Esophagus mucosa (tissue), 1 donor: Measurements from ENCODE around the gene PRKD1. TPM values are rescaled to one million over a fixed set of nuclear protein-coding genes. Genes with fewer than 3 reads are reported as not detected.

Source experiments
- ATAC-seq: fragments of 200-7000 bp; cut with Tn5 transposase; one replicate; pipeline ENCODE4 v1.9.1; 2020
- total RNA-seq: library from RNA; stranded (reverse); gene quantifications from one replicate; pipeline ENCODE4 v1.2.4, GENCODE V29; 2023
- donor health status: DM: yes; HTN: yes; CAD: no.

Gene PRKD1
- total RNA-seq, 1 donor from 2014 or later = 0.56 TPM

DNA sequence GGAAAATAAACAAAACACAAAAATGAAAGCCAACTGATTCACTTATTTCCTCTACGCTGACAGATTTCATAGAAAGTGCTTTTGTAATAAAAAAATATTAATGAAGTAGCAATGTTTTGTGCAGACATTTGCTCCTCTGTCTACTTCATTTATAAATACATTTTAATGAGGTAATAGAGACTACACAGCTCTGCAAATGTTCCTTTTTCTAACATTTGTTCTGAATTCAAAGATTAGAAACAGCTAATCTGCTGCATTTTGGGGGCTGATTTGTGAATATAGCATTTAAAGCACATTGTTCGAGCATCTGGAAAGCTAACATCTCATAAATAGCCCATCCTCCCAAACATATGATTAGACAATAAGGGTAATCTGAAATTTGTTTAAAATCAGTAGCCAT, 97.8 kb downstream of the PRKD1 start:
- no peak for ATAC-seq

DNA sequence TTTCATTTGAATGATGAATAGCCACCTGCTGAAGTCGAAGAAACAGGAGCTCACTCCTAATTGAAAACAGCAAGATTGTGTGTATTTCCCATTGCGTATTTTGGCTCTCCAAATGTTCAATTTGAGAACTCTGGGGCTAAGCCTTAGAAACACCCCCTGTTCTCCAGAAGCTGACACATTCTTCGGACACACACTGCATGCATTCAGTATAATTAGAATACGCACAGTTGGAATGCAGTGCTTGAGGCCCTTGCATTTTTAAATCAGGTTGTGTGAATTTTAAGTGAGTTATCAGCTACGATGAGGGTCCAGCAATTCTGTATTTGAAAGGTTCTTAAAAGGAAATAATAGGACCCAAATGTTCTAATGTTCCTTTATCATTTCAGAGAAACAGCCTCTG, 103.8 kb downstream of the PRKD1 start:
- ATAC-seq = no peak

DNA sequence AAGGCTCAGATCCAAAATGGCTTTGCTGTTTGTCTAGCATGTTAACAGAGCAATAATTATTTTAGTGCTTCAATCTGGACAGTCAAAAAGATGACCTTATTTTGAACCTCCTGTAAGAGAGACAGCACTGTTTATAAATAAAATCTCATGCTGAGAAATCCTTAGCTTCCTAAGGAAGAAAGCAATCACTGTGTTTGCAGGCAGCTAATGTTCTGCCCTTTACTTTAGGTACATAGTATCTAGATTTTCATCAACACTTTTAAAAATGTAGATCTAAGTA, 105.3 kb downstream of the PRKD1 start:
- ATAC-seq = no peak

DNA sequence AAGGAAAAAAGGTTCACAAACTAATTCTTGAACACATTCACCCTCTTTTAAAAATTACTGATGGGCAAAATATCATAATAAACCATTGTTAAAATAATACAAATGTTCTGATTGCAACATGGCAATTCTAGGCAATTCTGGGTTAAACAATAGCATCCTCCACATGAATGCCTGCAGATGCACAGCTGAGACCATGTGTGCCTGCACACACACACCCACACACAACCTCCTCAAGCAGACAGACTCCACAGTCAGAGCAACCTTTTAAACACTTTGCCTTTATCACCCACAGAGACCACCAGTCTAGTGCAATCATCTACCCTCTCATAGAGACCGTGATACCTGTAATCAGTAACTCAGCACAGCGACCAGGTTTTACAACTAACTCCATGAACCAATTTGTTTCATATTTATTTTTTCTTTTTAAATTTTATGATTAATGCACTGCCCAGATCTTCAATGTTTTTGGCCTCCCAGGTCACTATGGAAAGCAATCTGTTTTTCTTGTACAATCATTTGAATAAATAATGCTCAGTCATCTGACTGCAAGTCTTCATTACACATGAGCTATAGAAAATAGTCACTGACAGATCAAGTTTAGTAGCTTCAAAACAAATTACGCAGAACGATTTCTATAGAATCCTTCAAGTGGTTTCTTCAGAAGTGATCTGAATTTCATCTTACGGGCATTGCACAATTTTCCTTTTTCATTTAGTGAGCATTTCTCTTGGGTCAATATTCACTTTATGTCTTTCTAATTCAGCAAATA, 105.8 kb downstream of the PRKD1 start:
- ATAC-seq = no peak

DNA sequence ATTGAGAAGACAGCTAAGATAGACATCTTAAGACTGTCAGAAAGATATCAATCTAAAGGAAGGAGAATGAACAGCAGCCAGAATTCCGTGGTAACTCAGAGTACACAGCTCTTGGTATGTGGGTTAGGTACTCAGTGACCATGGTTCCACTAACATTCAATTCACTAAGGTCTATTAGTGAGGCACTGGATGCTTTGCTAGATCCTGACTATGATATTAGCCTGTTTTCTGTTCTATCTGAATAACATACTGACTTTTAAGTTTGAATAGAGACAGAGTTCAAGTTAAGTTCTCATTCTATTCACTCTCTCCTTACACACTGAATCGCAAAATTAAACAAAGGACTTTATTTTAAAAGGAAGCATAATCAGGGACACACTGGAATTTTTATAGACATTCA, 106.4 kb downstream of the PRKD1 start:
- ATAC-seq = no peak

DNA sequence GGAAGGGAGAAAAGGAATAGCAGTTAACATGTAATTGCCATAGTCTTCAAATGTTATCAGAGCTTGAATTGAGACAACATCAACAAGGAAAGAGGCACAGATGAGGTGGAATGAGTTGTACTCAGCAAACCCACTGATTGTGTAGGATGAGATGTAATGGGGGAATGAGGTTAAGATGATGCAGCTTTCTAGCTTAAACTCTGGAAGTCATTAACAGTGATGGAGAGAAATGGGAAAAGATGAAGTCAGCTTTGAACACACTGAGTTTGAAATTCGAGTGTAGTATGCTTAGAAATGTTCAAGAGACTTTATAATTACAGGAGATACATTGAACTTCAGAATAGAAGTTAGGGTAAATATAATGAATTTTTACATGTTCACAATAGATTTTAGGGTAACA, 106.9 kb downstream of the PRKD1 start:
- ATAC-seq = no peak

DNA sequence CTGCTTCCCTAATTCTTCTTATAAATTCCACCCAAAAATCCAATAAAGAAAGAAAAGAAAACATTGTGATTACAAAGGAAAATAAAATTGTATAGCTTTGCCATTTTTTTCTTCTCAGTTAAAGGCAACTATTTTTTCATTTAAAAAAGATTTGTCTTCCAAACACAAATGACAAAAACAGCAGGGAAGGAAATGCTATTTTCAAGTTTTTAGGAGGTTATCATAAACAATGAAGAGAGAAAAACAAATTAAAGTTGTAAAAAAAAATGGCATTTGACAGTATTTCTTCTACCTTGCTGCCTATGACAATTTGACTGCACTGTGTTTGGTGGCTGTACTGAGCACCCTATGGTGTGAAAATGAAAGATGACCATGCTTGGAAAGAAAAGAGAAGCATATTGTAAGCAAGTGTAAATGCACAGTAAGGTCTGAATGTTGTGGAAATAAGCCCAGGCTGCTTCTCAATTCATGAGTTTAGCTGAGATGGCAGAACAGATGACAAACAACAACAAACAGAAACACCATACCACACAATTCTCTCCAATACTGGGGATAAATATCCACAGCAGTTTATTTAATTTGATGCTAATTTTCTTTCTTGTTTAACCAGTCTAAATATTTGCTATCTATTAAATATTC, 109.8 kb downstream of the PRKD1 start:
- ATAC-seq = no peak

DNA sequence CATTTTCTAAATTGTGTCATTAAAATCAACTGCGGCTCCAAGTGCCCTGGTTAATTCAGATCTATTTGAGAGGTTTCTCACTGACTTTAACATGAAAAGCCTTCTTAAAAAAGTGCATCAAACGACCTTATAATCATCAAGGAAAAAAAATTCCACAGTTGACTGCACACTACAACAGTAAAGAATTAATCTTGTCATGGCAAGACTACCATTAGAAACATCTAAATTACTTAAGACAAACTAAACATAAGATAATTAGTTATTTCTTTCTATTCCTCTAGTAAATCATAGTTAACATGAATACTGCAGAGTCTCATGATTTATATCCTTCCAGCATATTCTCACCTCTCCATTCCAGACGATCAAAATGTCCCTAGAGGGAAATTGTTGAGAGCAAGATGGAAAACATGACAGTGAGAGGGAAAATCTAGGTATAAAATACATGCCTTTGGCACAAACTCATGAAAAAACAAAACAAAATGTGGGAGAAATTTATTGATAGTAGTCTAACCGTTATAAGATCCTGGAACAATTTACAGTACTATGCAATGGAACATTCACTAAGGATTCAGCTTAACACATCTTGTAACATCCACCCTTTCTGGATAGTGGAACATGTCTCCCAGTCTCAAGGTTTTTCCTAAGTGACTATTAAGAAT, 112.5 kb downstream of the PRKD1 start:
- no peak for ATAC-seq

DNA sequence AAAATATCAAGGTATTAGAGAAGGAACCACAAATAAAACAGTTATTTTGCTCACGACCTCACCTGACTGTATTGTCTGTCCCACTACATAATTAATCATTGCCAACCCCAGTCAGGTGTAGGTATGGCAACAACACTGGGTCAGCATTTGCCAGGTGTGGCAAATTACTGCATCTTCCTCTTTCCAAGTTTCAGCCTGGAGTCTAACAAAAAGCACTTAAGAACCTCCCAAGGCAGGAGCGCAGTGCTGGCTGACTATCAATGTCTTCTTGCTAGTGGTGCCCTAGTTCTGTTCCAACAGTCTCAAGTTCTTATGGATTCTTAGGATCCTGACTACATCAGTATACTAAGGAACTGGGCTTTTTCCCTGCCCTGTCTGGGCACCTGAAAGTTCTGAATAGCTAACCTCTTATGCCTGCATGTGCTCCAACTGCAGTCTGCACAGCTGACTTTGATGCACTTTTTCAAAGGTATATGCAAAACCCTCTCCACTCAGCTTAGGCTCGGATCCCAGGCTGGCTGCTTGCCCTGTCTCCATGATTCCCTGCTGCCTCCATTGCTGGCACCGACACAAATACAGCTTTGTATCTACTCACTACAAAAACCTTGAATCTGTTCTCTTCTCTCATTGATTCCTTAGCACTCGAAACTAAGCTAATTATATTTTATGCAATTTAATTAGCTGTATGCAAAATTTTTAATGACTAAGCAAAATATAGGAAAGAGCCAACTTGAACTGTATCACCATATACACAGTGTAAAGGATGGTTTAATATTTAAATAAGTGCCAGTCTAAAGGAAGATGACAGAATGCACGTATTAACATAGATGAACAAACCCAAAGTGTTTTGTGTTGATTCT, 113.3 kb downstream of the PRKD1 start:
- ATAC-seq = no peak

DNA sequence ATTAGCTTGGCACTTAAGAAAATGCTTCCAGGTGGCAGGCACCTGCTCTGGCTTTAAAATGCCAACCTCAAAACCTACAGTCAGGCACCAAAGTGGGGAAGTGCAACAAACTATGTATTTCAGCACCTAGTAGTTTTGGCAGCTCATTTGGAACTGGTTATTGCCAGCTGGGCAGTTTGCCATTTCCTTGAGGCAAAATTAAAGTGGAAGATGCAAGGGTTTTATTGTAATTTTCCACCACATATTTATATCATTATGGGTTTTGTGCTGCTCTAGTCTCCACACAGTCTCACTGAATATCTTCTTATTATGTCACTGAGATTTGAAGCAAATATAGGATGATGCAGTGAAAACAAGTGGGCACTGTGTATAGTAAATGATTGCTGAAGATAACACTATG, 117.0 kb downstream of the PRKD1 start:
- ATAC-seq = no peak

DNA sequence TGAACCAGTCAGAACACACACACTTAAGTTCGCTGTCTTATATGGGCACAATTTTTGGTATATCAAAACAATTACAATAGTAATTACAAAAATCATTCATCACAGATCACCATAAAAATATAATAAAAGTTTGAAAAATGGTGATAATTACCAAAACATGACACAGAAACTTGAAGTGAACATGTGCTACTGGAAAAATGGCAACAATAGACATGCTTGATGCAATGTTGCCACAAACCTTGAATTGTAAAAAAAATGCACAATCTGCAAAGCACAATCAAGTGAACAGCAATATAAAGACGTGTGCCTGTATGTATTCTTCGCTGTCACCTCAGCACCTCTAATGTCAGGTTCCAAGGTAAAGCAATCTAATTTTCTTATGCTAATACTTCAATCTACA, 117.6 kb downstream of the PRKD1 start:
- ATAC-seq = no peak

DNA sequence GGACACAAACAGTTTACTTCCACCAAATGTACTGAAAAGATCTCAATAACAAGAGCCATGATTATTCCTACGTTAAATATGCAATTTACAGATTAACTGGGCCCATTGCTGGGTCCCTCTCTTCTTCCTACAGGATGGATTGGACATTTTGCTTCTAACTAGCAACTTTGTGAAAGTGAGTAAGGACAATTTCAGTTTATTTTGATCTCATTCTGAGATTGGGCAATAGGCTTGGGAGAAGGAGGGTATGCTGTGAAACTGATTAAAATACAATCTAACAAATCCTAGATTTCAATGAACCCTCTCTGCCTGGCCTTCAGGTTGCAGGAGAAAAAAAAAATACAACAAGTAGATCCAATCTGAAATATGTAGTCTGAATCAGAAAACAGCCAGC, 121.5 kb downstream of the PRKD1 start:
- no peak for ATAC-seq

DNA sequence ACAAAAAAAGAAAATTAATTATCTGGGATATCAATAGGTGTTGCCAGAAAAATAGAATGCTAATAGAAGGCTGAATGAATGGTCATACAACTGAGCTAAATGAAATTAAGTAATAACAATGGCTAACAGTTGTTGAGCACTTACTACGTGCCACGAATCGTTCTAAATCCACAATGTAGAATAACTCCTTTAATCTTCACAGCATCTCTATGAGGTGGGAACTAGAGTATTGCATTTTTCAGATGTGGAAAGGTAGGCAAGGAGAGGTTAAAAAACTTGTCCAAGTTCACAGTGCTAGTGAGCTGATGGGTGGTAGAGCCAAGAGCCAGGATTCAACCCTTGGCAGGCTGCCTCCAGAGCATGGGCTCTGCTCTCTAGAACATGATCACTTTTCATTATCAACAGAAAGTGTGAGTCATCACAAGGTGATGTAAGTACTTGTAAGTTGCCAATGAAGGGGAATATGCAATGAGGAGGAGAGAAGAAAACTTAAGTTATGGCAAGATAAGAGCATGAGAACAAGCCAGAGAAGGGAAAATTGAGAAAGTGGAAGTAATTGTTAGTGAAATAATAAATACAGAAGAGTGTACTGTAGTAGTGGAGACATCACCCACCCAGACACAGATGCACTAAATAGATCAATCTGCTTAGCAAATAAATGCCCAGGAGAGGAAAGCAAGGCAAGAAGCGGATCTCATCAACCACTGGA, 122.1 kb downstream of the PRKD1 start:
- ATAC-seq = no peak

DNA sequence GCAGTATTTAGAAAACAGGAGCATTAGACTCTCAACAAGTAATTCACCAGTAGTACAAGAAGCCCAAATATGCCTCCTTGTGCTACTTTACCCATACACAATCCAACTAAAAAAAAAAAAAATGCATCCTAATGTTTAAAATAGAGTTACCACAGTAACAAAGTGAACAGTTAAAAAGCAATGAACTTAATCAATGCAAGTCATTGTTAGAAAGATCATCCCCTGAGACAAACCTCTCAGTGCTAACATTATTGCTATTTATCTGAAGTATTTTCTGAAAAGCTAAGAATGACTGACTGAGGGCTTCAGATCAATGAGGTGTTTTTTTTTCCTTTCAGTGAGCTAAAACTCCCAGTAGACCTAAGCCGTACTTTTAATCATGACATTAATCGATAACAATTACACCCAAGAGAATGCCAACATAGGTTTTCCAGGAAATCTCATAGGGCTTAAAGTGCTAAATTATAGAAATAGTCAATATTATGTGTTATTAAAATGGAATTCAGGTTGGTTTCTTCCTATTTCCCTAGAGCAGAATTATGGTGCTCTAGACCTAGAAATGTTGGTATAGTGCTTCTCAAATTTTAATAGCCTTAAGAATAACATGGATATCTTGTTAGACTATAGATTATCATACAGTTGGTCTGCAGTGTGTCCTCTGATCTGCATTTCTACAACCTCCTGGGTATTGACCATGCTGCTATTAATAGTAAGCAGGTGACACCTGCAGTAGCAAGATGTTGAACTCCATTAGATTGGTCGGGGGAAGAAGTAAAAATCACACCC, 123.0 kb downstream of the PRKD1 start:
- no peak for ATAC-seq

DNA sequence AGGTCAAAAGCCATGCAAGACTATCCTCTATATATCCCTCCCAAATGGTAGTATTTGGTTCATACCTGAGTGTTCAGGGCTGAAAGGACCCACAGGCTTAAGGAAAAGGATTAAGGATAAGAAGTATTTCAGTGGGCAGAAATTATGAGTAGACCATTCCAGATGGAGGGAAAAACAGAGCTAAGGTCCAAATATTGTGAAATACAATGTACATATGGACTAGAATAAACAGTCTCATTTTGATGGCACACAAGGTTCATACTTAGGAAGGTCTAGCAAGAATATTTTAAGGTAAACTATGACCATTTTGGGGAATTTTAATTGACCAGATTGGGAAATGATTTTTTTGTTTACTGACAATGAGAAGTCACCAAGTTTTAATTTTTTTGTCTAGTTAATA, 124.6 kb downstream of the PRKD1 start:
- ATAC-seq = no peak

DNA sequence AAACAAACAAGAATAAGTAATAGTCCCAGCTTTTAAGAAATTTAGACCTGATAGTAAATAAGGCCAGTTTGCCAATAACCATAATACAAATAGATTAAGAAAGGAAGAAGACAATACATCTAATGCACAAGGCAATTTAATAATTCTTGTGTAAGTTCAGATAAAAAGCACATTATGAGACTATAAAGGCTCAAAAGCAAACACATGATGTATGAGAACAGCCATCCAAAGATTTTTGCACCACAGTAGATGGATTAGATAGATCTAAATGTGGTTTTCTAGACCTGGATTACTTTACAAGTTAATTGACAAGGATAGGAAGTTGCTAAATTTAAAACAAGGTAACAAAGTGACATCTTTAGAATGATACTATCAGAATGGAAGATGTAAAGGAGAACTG, 125.4 kb downstream of the PRKD1 start:
- ATAC-seq = no peak

DNA sequence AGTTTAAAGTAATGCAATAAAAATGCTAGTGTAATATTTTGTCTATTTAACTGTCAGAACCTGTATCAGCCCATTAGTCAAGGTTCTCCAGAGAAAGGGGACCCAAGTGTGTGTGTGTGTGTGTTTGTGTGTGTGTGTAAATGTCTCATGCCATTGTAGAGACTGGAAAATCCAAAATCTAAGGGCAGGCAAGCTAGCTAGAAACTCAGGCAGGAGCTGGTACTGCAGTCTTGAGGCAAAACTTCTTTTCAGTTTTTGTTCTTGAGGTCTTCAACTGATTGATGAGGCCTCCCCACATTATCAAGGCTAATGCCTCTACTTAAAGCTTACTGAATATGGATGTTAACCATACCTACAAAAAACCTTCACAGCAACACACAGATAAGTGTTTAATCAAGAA, 126.7 kb downstream of the PRKD1 start:
- ATAC-seq = no peak

DNA sequence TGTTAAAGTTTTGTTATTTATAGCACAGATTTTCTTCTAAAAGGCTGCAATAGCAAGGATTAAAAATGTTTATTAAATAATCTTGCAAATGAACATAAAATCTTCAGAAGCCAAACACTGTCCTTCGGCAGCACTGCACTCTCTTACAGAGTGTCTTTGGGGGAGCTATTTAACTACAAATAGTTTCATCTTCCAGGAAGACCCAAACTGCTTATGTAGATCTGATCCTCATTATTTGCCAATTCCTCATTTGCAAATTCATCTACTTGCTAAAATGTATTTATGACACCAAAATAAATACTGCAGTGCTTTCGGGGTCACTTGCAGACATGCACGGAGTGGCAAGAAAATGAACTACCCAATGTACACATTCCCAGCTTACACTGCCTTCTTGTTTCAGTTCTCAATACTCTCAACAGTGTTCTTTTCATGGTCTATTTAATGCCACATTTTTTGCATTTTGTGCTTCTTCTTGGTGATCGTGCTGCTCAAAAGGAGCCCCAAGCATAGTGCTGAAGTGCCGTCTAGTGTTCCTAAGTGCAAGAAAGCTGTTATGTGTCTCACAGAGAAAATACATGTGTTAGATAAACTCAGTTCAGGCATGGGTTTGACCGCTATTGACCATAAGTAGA, 128.1 kb downstream of the PRKD1 start:
- no peak for ATAC-seq

DNA sequence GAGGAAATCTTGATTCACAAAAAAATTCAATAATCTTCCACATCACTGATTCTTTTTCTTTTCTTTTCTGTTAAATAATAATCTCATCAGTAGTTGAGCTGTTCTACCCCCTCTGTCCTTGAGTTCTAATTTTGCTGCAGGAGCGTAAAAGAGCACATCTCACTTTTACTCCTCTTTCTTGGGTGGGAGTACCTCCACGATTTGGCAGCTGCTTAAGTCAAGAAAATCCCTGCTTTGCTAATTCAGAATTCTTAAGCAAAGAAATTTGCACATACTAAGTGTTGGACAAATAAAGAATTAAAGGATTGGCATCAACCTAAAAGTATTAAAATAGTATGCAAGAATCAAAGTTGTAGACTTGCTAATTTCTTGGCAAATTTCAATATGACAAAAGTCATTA, 128.8 kb downstream of the PRKD1 start:
- ATAC-seq = no peak

DNA sequence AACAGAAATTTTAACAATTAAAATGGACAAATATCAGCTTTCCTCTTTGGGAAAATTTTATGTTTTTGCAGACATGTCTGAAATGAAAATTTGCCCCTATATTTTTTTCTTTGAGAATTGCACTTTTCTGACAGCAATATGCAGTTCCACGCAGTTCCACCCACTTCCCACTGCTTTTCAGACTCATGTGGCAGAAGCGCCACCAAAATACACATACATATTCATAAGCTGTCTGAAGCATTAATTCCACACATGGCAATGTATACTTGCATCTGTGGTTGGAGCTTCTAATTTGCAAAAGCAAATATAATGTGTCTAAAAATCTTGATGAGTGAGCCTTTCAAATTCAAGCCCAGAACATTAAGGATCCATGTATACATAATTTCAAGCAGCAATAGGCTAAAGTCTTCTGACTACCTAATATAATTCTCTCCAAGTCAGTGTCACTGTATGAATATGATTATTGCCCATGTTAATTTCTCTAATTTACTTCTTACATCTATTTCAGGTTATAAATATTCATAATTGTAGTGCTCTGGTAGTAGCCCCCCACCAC, 129.5 kb downstream of the PRKD1 start:
- ATAC-seq = no peak

DNA sequence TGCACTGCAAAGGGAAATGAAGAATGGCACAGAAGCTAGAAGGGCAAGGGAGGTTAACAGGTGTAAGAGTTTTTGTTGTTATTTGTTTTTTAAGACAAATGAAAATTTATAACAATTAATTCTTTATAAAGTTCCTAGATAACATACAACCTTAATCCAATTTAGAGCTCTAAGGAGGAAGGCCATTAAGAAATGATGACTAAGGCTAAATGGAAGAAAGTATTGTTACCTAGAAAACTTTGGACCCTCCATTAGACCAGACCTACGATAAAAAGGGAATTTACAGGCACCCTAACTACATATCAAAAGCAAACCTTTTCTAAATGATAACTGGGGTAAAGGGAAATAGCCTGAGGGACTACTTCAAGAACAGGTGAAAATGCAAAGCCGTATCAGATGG, 130.8 kb downstream of the PRKD1 start:
- ATAC-seq = no peak
